Measurements from ENCODE around the gene SLC5A7.

DNA sequence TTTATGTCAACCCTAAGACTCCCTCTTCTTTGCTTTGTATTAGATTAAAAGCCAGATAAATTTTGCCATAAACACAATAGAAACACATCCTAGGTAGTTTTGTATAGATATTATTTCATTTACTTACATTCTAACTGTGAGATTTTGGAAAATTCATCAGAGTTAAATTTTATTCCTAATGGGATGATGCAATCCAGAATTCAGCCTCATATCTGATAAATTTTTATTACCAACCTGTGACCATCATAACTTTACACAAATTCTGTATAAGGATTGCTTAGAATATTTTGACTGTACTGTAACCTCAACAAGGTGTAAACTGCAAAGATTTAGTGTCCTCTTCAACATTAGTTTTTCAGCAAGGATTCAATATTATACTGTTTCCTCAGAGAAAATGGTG lies 4.4 kb downstream of the SLC5A7 start:
- TF ChIP-seq, protein P1, sequence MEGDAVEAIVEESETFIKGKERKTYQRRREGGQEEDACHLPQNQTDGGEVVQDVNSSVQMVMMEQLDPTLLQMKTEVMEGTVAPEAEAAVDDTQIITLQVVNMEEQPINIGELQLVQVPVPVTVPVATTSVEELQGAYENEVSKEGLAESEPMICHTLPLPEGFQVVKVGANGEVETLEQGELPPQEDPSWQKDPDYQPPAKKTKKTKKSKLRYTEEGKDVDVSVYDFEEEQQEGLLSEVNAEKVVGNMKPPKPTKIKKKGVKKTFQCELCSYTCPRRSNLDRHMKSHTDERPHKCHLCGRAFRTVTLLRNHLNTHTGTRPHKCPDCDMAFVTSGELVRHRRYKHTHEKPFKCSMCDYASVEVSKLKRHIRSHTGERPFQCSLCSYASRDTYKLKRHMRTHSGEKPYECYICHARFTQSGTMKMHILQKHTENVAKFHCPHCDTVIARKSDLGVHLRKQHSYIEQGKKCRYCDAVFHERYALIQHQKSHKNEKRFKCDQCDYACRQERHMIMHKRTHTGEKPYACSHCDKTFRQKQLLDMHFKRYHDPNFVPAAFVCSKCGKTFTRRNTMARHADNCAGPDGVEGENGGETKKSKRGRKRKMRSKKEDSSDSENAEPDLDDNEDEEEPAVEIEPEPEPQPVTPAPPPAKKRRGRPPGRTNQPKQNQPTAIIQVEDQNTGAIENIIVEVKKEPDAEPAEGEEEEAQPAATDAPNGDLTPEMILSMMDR (IDR thresholded peaks at IDR 0.05; ENCODE audit: insufficient read depth, low read length, poor library complexity, severe bottlenecking): no peak
- no peak for TF ChIP-seq EZH2phosphoT487 (conservative IDR thresholded peaks at IDR 0.05; ENCODE audit: low read length)
